Uterus (tissue), 2 donors: ENCODE data around the gene TMED6.

Experiments
- POLR2A ChIP-seq, 2 donors: fragments of 450-650 bp; IDR thresholded peaks; one replicate each; pipeline ENCODE4 v1.6.1; 2016; ENCODE audit warnings: antibody characterized with exemption in 2 of 2, mild to moderate bottlenecking in 1 of 2, moderate library complexity in 1 of 2
- TF ChIP-seq, protein P1 (sequence below), 4 experiments: fragments of 200-600 bp in 2 of 4; fragments of 450-650 bp in 2 of 4; sonication (generic) in 2 of 4; IDR thresholded peaks; one replicate each; pipeline ENCODE4 v1.5.1; 2016 to 2019; ENCODE audit warnings: antibody characterized with exemption in 4 of 4, mild to moderate bottlenecking in 2 of 4, moderate library complexity in 1 of 4

DNA sequence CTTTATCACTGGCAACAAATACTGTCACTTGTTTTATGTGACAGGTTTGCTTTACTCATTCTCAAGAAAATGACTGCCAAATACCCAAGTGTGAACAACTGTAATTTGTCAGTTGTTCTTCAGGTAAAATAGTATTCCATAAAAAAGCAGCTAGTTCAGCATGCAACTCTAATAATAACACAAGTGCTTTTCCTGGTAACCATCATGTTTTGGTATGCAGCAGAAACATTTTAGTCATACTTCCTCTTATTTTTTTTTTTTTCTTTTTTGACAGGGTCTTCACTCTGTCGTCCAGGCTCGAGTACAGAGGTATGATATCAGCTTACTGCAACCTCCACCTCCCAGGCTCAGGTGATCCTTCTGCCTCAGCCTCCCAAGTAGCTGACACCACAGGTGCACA lies 29.6 kb upstream of the TMED6 start:
- TF ChIP-seq, protein P1, sequence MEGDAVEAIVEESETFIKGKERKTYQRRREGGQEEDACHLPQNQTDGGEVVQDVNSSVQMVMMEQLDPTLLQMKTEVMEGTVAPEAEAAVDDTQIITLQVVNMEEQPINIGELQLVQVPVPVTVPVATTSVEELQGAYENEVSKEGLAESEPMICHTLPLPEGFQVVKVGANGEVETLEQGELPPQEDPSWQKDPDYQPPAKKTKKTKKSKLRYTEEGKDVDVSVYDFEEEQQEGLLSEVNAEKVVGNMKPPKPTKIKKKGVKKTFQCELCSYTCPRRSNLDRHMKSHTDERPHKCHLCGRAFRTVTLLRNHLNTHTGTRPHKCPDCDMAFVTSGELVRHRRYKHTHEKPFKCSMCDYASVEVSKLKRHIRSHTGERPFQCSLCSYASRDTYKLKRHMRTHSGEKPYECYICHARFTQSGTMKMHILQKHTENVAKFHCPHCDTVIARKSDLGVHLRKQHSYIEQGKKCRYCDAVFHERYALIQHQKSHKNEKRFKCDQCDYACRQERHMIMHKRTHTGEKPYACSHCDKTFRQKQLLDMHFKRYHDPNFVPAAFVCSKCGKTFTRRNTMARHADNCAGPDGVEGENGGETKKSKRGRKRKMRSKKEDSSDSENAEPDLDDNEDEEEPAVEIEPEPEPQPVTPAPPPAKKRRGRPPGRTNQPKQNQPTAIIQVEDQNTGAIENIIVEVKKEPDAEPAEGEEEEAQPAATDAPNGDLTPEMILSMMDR (IDR thresholded peaks at IDR 0.05), result no peak
- TF ChIP-seq POLR2A (IDR thresholded peaks at IDR 0.05), result no peak
